Parathyroid adenoma (tissue), 2 donors: ENCODE measurements around the gene TMEM9.

Source experiments
- H2AFZ ChIP-seq: fragments of 300-600 bp; sonication (generic); one replicate; pipeline ENCODE4 v1.7.0; 2017; ENCODE audit warnings: antibody characterized with exemption, mild to moderate bottlenecking
- H3K27ac ChIP-seq: fragments of 300-600 bp; sonication (generic); one replicate; pipeline ENCODE4 v1.7.0; 2017
- H3K27me3 ChIP-seq: fragments of 300-600 bp; sonication (generic); one replicate; pipeline ENCODE4 v1.7.0; 2017; ENCODE audit warnings: low read length; ENCODE audit not compliant: control insufficient read depth, insufficient read depth
- H3K36me3 ChIP-seq: fragments of 300-600 bp; sonication (generic); one replicate; pipeline ENCODE4 v1.7.0; 2017; ENCODE audit warnings: low read length; ENCODE audit not compliant: control insufficient read depth, insufficient read depth
- H3K4me1 ChIP-seq: fragments of 300-600 bp; sonication (generic); one replicate; pipeline ENCODE4 v1.7.0; 2017; ENCODE audit warnings: control low read depth
- H3K4me2 ChIP-seq: fragments of 300-600 bp; sonication (generic); one replicate; pipeline ENCODE4 v1.7.0; 2017; ENCODE audit warnings: low read length
- H3K4me3 ChIP-seq: fragments of 300-600 bp; sonication (generic); one replicate; pipeline ENCODE4 v1.7.0; 2017; ENCODE audit warnings: low read depth, low read length
- H3K79me2 ChIP-seq: fragments of 300-600 bp; sonication (generic); one replicate; pipeline ENCODE4 v1.7.0; 2017; ENCODE audit warnings: control low read depth
- H3K9ac ChIP-seq: fragments of 300-600 bp; sonication (generic); one replicate; pipeline ENCODE4 v1.7.0; 2017; ENCODE audit warnings: mild to moderate bottlenecking
- H3K9me3 ChIP-seq: fragments of 300-600 bp; sonication (generic); one replicate; pipeline ENCODE4 v1.7.0; 2017; ENCODE audit warnings: low read length; ENCODE audit not compliant: control insufficient read depth
- TF ChIP-seq, protein P1 (sequence below): fragments of 300-600 bp; sonication (generic); IDR thresholded peaks from one replicate; pipeline ENCODE4 v1.7.0; 2017; ENCODE audit warnings: antibody characterized with exemption, mild to moderate bottlenecking
- donor health status: primary hyperparathyroidism.

Gene TMEM9

DNA sequence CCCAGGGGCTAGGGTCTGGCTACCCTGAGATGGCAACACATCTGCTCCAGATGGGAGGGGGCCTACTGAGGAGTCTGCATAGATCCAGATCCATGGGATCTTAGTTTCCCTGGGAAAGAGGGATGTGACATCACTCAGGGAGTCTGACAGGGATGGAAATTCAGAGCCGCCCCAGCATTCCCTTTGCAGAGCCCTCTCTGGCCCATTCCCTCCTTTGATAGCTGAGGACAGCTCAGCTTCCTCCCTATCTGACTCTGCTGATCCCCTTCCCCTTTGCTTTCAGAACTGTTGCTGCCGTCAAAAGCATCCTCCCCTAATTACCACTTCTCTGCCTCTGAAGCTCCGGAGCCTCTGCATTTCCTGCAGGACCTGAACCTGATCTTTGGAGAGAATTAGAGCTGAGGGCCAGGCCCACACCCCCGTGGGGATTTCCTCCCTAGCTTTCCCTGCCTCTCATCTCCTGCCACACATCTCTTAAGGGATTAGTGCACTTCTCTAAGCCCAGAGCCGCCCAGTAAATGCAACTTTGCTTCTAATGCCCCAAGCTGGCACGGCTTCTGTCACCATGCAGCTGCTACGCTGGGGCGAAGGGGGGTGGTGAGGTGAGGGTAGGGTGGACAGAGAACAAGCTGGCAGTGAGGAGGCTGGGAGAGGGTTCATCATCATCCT is 17.8 kb downstream of the TMEM9 start:
- no peaks in the 10 kb centered on the region for H3K27me3 ChIP-seq
- H2AFZ ChIP-seq = no peak overlapping the region
- no peak overlapping the region for H3K4me3 ChIP-seq
- H3K27ac ChIP-seq = no peak overlapping the region
- no peaks in the 10 kb centered on the region for H3K79me2 ChIP-seq
- no peaks in the 10 kb centered on the region for H3K9me3 ChIP-seq
- no peak overlapping the region for H3K4me2 ChIP-seq
- no peaks in the 10 kb centered on the region for H3K36me3 ChIP-seq
- no peak overlapping the region for H3K9ac ChIP-seq
- no peaks in the 10 kb centered on the region for H3K4me1 ChIP-seq
- TF ChIP-seq, protein P1, sequence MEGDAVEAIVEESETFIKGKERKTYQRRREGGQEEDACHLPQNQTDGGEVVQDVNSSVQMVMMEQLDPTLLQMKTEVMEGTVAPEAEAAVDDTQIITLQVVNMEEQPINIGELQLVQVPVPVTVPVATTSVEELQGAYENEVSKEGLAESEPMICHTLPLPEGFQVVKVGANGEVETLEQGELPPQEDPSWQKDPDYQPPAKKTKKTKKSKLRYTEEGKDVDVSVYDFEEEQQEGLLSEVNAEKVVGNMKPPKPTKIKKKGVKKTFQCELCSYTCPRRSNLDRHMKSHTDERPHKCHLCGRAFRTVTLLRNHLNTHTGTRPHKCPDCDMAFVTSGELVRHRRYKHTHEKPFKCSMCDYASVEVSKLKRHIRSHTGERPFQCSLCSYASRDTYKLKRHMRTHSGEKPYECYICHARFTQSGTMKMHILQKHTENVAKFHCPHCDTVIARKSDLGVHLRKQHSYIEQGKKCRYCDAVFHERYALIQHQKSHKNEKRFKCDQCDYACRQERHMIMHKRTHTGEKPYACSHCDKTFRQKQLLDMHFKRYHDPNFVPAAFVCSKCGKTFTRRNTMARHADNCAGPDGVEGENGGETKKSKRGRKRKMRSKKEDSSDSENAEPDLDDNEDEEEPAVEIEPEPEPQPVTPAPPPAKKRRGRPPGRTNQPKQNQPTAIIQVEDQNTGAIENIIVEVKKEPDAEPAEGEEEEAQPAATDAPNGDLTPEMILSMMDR = no peak

DNA sequence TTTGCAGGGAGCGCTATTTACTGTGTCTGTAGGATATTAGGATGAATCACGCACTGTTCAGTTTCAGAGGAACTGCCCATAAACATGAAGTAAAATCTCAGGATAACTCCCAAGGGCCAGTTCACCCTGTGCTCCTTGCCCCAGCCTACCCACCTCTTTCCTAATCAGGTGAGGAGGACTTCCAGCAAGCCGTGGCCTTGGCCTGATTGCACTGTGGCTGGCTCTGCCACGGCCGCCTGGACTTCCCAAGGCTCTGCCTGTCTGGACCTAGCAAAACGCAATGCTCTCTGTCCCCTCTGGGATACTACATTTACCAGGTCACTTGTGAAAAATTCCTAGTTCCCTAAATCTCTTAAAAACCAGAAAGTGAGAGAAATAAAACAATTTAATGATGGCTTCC is 19.9 kb downstream of the TMEM9 start:
- Histone ChIP-seq H3K27me3 (no peaks in the 10 kb centered on the region), H3K36me3 (no peaks in the 10 kb centered on the region), H3K27ac (no peak overlapping the region), H3K79me2 (no peaks in the 10 kb centered on the region), H3K4me2 (no peak overlapping the region), H3K4me1 (no peaks in the 10 kb centered on the region), H3K9ac (no peak overlapping the region), H3K4me3 (no peak overlapping the region), H2AFZ (no peak overlapping the region), H3K9me3 (no peaks in the 10 kb centered on the region)
- TF ChIP-seq, protein P1 = no peak

DNA sequence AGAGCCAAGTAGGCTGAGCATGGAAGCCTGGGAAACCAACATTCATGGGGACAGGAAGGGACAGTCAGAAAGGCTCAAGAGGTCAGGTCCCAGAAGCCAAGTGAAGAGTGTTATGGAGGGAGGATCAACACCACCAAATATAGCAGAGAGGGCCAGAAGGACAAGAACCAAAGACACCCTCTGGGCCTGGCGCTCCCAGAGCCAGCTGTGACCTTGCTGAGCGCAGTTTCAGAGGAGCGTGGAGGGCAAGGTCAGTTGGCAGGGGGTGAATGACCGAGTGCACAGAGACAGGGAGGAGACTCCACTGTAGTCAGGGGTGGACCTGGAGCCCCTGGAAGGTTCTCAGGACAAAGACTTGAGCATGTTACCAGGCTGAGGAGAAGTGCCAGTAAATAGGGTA is 22.9 kb downstream of the TMEM9 start:
- Histone ChIP-seq H3K9ac (no peak overlapping the region), H2AFZ (no peak overlapping the region), H3K4me1 (no peaks in the 10 kb centered on the region), H3K4me2 (no peak overlapping the region), H3K79me2 (no peaks in the 10 kb centered on the region), H3K36me3 (no peaks in the 10 kb centered on the region), H3K9me3 (no peaks in the 10 kb centered on the region), H3K27me3 (no peaks in the 10 kb centered on the region), H3K27ac (no peak overlapping the region), H3K4me3 (no peak overlapping the region)
- TF ChIP-seq, protein P1 = no peak

DNA sequence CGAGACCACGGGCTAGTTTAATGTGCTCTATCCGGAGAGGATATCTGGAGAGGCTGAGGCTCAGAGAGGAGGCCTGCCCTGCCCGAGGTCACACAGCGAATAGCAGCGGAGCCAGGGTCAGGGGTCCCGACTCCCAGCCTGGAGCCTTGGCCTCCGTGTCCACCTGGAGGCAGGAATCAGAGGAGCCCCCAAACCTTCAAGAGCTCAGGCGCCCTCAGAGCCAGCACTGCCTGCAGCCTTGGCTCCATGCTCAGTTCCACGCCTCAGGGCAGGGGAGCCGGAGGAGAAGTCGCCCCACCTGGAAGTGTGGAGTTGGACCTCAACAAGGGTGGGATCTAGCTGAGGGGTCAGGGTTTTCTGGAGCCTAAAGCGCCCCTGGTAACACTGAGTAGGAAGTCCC is 25.3 kb downstream of the TMEM9 start:
- TF ChIP-seq, protein P1 = no peak
- Histone ChIP-seq H3K27ac (no peak overlapping the region), H3K4me3 (no peak overlapping the region), H3K4me2 (no peak overlapping the region), H3K36me3 (no peaks in the 10 kb centered on the region), H3K79me2 (no peaks in the 10 kb centered on the region), H3K9me3 (no peaks in the 10 kb centered on the region), H3K27me3 (no peaks in the 10 kb centered on the region), H2AFZ (no peak overlapping the region), H3K4me1 (no peaks in the 10 kb centered on the region), H3K9ac (no peak overlapping the region)

DNA sequence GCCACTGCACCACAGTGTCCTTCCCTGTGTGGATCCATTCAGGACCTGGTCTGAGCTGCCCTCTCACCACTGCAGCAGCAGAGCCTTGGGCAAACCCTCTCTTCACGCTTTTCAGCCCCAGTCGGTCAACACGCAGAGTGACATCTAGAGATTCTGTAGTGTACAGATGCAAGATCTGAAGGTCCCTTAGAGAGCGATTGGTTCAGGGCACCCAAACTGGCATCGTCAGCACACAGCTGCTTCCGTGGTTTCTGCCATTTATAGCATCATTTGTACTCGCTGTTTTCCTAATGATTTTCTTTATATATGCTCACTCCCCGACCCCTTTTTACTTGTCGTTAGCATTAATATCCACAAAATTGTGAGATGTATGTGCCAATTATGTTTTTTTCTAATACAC is 25.8 kb downstream of the TMEM9 start:
- Histone ChIP-seq H3K36me3 (no peaks in the 10 kb centered on the region), H3K79me2 (no peaks in the 10 kb centered on the region), H3K4me3 (no peak overlapping the region), H3K4me1 (no peaks in the 10 kb centered on the region), H3K9me3 (no peaks in the 10 kb centered on the region), H3K27ac (no peak overlapping the region), H3K4me2 (no peak overlapping the region), H3K27me3 (no peaks in the 10 kb centered on the region), H2AFZ (no peak overlapping the region), H3K9ac (no peak overlapping the region)
- TF ChIP-seq, protein P1 = no peak
